ENCODE measurements around the gene TNP2. TPM values are rescaled to one million over a fixed set of nuclear protein-coding genes. Genes with fewer than 3 reads are reported as not detected.
"Not testable (repeated sequence)": the region's sequence is repeated elsewhere in the genome, so short reads cannot be mapped to it uniquely, and the experiment has no call there.

TNP2 gene
- total RNA-seq, 3 donors from 2014 or later = not detected

DNA sequence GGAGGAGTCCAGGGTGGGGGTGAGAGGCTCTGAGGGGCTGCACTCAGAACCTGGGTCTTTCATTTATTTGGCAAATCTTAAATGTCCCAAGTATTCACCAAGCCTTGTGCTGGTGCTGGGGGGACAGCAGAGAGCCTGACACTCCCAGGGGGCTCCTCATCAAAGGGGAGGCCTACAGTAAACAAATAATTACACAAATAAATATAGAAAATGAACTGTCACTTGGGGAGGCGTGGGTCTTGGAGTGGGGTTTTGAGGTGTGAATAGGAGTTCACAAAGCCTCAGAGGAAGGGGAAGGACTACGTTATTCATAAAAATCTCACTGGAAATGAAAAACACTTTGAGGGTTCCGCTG, 27.2 kb upstream of the TNP2 start:
- no peak for TF ChIP-seq CTCF (IDR thresholded peaks at IDR 0.05)
- H3K4me1 ChIP-seq (ENCODE audit: low read depth) = peaks cover 12% of the 10 kb centered on the region
- H3K9me3 ChIP-seq = no peaks in the 10 kb centered on the region
- intact Hi-C loops (cut with DNase I, micrococcal nuclease) = no loop called here
- no peaks in the 10 kb centered on the region for H3K36me3 ChIP-seq (ENCODE audit: low read depth)
- DNase-seq (no peak), ATAC-seq (no peak)
- no peak overlapping the region for H3K4me3 ChIP-seq

DNA sequence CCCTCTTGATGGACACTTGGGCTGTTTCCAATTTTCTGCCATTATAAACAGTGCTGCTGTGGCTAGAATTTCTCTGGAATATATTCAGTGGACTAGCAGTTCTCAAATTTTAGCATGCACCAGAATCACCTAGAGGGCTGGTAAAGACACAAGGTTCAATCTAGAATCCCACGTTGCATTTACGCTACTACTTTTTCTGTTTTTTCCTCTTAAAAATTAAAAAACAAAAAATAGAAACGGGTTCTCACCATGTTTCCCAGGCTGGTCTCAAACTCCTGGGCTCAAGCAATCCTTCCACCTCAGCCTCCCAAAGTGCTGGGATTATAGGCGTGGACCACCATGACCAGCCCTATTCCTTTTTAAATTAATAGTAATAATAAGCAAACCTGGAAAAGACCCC, 26.5 kb upstream of the TNP2 start:
- ATAC-seq = no peak
- peaks cover 12% of the 10 kb centered on the region for H3K4me1 ChIP-seq (ENCODE audit: low read depth)
- no peaks in the 10 kb centered on the region for H3K36me3 ChIP-seq (ENCODE audit: low read depth)
- no peak for DNase-seq
- no peaks in the 10 kb centered on the region for H3K9me3 ChIP-seq
- TF ChIP-seq CTCF (IDR thresholded peaks at IDR 0.05) = no peak
- intact Hi-C loops (cut with DNase I, micrococcal nuclease) = no loop called here
- no peak overlapping the region for H3K4me3 ChIP-seq

- H3K4me1 ChIP-seq (ENCODE audit: low read depth) = peaks cover 6% of the 10 kb centered on the region
- no peak overlapping the region for H3K4me3 ChIP-seq
- intact Hi-C loops (cut with DNase I, micrococcal nuclease) = no loop called here
- no peak for TF ChIP-seq CTCF (IDR thresholded peaks at IDR 0.05)
- H3K9me3 ChIP-seq = no peaks in the 10 kb centered on the region
- DNase-seq (no peak), ATAC-seq (no peak)
- no peaks in the 10 kb centered on the region for H3K36me3 ChIP-seq (ENCODE audit: low read depth)
These were observed 23.1 kb upstream of the TNP2 start for GRCh38 chr16:11292076-11292748.

GRCh38 chr16:11291091-11291703, 22.1 kb upstream of the TNP2 start:
- Histone ChIP-seq H3K4me3 (no peak overlapping the region), H3K36me3 (ENCODE audit: low read depth) (no peaks in the 10 kb centered on the region), H3K9me3 (no peaks in the 10 kb centered on the region), H3K4me1 (ENCODE audit: low read depth) (no peaks in the 10 kb centered on the region)
- no peak for ATAC-seq
- intact Hi-C loops (cut with DNase I, micrococcal nuclease) = no loop called here
- DNase-seq = no peak
- no peak for TF ChIP-seq CTCF (IDR thresholded peaks at IDR 0.05)

GRCh38 chr16:11290102-11290893, 21.2 kb upstream of the TNP2 start:
- no peaks in the 10 kb centered on the region for H3K36me3 ChIP-seq (ENCODE audit: low read depth)
- no peak for ATAC-seq
- TF ChIP-seq CTCF (IDR thresholded peaks at IDR 0.05) = no peak

DNA sequence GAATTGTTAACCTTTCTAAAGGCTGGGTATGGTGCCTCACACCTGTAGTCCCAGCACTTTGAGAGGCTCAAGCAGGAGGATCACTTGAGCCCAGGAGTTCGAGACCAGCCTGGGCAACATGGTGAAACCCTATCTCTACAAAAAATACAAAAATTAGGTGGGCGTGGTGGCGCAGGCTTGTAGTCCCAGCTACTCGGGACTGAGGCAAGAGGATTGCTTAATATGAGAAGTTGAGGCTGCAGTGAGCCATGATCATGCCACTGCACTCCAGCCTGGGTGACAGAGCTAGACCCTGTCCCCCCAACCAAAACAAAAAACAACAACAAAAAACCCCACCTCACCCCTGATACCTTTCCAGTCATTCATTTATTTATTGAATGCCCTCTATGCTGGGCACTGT, 20.6 kb upstream of the TNP2 start:
- H3K9me3 ChIP-seq; H3K4me1 ChIP-seq (ENCODE audit: low read depth); DNase-seq; intact Hi-C loops (cut with DNase I, micrococcal nuclease); ATAC-seq; H3K4me3 ChIP-seq; H3K36me3 ChIP-seq (ENCODE audit: low read depth): not testable (repeated sequence)

More at GRCh38 chr16:11290102-11290893, 21.2 kb upstream of the TNP2 start:
- intact Hi-C loops (cut with DNase I, micrococcal nuclease) = no loop called here
- no peak for DNase-seq
- no peaks in the 10 kb centered on the region for H3K4me1 ChIP-seq (ENCODE audit: low read depth)
- H3K4me3 ChIP-seq = no peak overlapping the region
- no peaks in the 10 kb centered on the region for H3K9me3 ChIP-seq
